GM18502 (cell line): ENCODE data around the gene MARCHF3.
A peak's percentile ranks its signal among the peaks of the same experiment; 100 is the strongest.
"Not testable (repeated sequence)": the region's sequence is repeated elsewhere in the genome, so short reads cannot be mapped to it uniquely, and the experiment has no call there.

ENCODE experiments used
- ATAC-seq: cut with Tn5 transposase; IDR thresholded peaks from one replicate; pipeline ENCODE4 v1.9.1; 2021; ENCODE audit warnings: mild to moderate bottlenecking; ENCODE audit not compliant: unreplicated experiment, poor library complexity

Gene MARCHF3

DNA sequence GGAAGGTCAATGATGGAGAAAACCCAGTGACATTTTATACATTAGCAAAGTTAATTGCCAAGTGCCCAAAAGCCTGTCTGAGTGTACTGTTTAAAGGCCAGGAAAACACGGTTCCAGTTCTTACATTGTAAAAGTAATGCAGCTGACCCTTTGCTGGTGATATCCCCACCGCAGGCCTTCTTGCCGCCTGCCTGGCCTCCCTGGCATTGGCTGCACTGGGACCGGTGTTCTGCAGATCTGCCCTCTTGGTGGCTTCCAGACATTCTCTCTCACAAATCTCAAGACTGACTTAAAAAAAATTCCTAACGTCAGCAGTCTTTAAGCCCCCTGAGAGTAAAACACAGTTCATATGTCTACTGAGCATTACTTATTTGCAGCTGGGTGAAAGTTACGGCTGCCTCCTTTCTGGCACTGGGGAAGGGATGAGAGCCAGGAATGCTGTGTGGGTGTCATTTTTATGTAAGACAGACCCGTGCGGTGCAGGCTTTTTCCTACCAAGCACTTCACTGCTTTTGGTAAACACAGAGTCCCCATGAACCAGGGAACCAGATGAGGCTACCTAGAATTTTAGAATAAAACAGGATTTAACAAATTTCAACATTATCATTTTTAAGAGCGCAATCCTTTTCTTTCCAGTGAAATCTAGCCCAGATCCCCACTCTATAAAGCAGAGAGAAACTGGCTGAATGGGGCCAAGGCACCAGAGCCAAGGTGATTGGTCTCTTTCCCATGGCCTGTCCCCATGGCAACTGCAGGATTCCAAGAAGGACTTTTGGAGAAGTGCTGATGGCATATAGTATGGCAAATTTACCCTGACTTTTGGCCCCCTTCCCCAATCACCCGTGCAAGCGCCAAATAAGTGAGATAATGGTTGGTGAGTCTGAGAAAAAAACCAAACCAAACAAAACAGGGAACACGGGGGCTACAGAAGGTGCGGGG is 172.6 kb downstream of the MARCHF3 start:
- no peak for ATAC-seq

DNA sequence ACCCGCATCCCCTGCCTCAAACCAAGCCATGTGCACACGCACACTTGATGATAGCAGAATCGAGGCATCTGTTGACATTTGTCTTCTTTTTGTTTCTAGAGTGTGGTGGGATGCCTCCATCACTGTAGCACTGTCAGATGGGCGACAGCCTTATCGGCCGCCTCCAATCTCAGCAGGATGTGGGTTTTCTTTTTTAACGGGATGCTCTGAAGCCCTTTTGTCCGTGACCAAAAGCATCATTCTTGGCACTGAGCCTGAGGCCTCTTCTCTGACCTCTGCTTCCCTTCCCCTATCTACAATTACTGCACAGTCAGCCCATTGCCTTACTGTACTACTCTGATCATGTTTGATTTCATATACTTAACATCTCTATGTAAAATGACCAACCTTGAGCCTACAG is 175.1 kb downstream of the MARCHF3 start:
- no peak for ATAC-seq

DNA sequence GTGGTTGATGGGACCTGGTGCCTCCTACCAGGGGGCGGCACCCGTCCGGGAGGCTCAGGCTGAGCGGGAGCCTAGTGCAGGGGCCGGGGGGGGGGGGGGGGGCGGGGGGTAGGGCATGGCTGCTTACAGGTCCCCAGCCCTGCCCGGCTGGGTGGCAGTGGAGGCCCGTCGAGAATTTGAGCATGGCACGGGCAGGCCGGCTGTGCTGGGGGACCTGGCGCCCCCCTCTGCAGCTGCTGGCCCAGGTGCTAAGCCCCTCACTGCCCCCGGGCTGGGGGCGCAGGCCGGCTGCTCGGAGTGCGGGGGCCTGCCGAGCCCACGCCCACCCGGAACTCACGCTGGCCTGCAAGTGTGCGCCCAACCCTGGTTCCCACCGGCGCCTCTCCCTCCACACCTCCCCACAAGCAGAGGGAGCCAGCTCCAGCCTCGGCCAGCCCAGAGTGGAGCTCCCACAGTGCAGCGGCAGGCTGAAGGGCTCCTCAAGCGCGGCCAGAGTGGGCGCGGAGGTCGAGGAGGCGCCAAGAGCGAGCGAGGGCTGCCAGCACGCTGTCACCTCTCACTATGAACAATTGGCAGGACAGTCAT is 175.7 kb downstream of the MARCHF3 start:
- no peak for ATAC-seq

DNA sequence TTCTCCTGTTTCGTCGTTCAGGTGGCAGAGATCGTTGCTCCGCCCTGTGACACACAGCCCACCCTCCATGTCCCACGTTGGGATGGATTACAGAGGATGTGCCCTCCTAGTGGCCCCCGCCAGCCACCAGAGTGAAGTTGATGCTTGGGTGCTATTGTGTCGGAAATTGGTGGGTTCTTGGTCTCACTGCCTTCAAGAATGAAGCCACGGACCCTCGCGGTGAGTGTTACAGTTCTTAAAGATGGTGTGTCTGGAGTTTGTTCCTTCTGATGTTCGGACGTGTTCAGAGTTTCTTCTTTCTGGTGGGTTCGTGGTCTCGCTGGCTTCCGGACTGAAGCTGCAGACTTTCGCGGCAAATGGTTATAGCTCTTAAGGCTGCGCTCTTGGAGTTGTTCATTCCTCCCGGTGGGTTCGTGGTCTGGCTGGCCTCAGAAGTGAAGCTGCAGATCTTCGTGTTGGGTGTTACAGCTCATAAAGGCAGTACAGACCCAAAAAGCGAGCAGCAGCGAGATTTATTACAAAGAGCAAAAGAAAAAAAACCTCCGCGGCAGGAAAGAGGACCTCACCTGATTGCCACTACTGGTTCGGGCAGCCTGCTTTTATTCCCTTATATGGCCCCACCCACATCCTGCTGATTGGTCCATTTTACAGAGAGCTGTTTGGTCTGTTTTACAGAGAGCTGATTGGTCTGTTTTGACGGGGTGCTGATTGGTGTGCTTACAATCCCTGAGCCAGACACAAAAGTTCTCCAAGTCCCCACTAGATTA is 176.6 kb downstream of the MARCHF3 start:
- ATAC-seq, result not testable (repeated sequence)

DNA sequence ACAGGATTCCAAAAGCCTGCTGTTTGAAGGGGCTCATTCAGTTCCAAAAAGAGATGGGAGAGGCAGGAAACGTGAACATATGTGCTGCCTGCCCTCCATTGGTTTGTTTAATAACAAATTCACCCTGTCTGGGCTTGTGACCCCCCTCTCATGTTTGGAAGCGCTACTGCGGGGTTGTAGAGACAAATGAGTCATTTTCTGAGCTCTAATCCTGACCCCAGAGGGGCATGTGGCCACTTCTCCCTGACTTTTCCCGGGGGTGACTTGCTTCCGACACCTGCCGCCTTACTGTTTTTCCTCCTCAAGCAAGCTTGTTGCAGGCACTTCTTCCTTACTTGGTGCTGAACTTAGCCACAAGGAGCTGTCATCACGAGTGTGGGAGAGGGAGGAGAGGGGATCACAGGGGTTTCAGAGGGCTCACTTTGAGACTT is 177.5 kb downstream of the MARCHF3 start:
- no peak for ATAC-seq

DNA sequence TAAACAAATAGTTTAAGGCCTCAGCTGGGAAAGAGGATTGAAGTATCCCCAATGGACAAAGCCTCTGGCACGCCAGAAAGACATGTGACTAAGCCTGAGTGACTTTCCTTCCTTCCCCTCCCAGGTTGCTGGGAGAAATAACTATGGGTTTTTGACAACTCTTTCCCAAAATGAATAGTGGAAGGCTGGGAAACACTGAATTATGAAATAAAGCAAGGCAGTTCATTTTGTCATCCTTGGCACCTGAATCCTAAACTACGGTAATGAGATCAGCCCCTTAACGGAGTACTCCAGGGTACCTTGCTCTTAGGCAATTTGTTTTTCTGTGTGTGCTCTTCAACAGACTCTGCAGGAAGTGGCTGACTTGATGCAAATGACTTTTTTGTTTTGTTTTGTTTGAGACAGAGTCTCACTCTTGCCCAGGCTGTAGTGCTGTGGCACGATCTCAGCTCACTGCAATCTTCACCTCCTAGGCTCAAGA is 178.2 kb downstream of the MARCHF3 start:
- ATAC-seq, result peak; percentile 91

DNA sequence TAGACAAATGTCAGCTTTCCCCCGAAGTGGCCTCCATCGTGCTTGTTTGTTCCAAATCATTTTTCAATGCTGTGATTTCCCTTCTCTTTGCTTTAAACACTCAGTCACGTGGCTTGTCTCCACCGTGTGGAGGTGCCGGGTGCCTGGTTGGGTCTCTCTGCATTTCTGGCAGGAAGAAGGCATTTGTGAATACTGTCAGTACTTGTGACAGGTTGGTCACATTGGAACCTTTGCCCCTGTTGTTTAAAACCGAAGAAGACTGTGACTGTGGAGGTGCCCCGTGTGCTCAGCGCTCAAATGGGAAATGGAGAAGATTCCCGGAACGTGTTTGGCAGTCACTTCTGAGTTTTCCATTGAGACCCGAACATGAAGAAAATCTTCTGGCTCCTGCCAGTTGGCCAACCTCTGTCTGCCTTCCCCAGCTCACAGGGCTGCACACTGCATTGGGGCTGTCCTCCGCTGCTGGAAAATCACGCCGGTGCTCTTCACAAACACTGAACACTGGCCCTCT is 178.8 kb downstream of the MARCHF3 start:
- no peak for ATAC-seq

DNA sequence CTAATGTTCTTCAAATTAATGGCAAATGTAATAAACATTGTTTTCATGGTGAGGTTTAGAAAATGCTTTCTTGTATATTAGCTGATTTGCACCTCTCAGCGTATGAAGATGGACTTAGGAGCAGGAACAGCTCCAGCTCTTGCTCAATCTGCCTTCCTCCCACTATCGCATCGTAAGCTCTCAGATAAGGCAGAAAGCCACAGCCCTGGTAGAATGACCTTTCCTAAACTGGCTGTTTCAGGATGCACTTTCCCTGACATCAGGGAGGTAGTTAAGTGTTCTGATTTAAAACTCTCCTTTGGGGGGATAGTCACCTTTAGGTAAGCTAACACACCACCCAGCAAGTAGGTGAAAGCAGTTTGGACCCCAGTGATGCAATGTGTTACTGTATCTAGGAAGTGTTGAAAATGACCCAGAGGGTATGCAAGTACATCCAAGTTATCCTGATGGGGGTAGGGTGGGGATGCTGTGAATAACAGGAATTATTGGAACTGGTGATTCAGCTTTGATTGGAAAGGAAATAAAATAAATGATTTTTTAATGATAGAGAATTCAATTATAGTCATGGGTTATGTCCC is 181.2 kb downstream of the MARCHF3 start:
- no peak for ATAC-seq

DNA sequence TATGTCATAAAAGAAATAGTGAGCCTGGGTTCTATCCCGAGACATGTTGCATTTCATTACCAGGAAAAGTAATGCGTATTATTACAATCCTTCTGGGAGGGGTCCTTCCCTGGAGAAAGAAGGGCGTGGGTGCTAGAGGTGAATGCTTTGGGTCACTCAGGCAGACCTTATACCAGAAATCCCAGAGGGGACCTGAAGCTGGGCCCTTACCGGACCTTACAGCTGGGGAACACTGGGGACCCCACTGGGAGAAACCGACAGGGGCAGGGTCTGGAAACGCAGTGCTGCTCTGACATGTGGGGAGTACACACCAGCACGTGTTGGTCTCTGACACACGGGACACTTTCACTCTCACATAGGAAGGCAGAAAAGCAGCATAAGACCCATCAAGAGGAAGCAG is 182.1 kb downstream of the MARCHF3 start:
- no peak for ATAC-seq

DNA sequence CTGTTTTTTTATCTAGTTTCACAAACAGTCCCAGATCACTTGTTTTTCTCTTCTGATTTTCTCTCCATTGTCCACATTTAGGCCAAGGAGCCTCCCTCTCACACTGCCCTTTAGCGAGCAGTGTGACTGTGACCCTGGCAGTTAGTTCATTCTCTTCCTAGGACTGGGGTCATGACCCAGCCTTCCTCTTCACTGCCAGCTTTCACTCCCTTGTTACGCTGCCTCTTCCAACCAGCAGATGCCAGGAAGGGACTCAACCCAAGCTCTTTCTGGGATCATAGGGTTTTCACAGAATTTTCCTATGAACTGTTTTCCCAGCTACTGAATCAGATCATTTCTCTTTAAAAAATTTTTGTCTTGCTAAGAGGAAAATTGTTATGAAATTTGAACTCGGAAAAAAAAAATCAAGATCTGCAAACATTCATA is 182.5 kb downstream of the MARCHF3 start:
- ATAC-seq, result no peak

DNA sequence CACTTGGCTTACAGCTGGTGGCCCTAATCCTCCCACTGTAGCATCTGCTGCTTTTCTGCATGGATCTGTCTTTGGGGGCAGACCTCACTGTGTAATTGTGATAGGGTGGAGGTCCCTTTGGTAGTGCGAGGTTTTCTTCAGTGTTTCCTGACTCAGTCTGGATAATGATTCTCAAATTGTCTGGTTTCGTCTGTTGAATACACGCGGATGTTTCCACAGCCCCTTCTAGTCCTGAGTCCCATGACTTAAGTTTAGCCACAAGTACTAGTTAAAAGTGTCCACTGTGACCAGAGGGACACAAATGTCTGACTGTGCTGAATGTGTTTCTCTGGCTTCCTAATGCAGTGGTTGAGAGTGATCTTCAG is 182.9 kb downstream of the MARCHF3 start:
- ATAC-seq, result no peak

DNA sequence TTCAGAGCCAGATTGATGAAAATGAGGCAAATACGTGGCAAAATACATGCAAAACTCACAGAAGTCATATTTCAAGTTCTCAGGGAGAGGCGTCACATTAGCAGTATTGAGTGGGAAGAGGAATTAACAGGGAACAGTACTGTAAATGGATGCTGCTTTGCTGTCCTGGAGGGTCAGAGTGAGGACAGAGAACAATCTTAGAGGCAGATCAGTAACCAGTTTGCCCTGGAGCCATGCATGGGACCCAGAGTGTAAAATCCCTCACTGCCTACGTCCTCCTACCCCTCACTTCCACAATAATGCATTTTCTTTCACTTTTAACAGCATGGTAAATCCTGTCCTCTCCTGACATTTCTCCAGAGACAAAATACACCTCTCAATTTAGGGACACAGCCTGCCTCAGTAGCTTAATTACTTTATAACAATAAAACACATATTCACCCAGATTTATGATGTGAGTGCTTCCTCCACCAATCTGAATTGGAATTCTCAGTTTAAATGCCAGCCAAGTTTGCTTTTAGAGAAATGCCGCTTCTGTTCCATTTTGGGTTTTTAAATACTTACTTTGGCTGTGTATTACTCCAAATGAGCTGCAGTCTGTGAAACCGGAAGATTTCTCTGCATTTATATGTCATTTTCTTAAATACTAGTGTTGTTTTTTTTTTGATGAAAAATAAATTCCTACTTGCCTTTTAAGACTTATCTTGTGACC is 183.5 kb downstream of the MARCHF3 start:
- no peak for ATAC-seq

DNA sequence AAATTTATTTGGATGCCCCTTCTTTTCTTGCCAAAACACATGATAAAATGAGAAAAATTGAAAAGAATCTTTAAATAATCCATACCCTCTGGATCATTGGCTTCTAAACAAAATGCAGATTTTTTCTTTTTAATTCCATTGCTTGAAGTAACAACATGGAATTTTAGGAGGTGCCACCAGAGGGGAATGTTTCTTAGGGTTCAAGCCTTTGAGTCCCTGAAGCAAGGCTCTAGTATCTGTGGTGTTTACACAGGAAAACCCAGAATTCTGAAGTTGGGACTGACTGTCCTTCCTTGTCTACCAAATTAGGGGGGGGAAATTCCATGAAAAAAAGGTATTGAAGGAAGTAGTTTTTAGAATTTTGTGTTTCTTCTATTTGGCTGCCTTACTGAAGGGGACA is 184.0 kb downstream of the MARCHF3 start:
- no peak for ATAC-seq

DNA sequence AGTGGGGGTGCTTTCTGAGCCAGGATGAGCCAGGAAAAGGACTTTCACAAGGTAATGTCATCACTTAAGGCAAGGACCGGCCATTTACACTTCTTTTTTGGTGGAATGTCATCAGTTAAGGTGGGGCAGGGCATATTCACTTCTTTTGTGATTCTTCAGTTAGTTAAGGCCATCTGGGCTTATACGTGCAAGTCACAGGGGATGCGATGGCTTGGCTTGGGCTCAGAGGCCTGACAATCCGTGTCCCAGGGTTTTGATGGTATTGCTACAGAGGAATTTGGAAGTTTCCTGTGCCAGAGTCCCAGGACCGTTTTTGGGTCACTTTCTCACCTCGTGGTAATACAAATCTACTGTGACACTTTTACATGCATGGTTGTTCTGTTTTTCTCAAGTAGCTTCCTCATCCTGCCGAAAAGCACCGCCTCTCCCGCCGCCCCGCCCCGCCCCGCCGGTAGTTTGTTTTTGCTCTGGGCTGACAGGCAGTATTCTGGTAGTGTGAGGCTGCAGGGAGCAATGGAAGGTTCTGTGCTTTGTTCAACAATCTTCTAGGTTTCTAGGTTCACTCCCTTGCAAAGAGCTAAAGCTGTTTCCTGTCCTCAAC is 184.8 kb downstream of the MARCHF3 start:
- ATAC-seq, result peak; percentile 91

DNA sequence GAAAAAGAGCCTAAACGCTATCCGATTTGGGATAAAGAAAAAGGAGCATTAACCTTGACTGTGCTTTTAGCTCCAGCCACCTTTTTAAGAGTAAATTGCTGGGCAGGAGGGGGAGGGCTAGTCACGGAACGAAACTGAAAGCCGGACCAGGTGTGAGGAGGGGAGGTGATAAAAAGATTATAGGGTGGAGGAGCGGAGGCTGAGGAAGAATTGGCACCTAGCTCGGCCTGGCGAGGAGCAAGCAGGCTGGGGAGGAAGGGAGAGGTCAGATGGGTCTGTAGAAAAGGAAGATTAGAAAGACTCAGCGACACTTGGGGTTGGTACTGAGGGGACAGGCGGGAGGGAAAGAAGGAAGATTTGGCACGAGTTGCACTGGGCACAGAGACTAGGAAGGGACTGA is 187.0 kb downstream of the MARCHF3 start:
- not testable (repeated sequence) for ATAC-seq

DNA sequence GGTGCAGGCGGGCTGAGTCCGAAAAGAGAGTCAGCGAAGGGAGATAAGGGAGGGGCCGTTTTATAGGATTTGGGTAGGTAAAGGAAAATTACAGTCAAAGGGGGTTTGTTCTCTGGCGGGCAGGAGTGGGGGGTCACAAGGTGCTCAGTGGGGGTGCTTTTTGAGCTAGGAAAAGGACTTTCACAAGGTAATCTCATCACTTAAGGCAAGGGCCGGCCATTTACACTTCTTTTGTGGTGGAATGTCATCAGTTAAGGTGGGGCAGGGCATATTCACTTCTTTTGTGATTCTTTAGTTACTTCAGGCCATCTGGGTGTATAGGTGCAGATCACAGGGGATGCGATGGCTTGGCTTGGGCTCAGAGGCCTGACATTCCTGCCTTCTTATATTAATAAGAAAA is 191.0 kb downstream of the MARCHF3 start:
- not testable (repeated sequence) for ATAC-seq

DNA sequence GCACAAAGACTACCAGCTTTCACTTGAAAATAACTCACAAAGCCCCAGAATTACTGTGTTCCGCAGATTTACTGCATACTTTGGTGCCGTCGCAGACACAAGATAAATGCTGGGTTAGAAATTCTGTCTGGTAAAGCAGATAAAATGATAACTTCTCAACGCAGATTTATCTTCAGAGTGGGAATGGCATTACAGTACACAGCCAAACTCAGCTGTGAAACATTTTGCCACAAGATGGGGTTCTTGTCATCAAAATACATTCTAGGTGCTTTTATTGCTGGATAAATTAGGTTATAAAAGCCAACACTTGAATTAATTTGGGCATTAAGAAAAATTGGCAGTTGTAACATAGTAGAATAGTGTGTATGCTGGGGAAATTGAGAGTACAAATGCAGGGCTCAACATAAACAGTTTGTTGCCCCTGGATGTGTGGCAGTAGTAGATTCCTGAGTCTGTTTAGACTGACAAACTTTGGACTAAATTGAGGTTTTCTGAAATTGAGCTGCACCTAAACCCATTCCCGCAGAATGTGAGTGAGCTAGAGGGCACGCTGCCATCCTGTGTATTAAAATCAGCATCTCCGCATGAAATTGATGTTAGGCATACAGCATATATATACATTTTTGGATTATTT is 192.3 kb downstream of the MARCHF3 start:
- ATAC-seq, result no peak

DNA sequence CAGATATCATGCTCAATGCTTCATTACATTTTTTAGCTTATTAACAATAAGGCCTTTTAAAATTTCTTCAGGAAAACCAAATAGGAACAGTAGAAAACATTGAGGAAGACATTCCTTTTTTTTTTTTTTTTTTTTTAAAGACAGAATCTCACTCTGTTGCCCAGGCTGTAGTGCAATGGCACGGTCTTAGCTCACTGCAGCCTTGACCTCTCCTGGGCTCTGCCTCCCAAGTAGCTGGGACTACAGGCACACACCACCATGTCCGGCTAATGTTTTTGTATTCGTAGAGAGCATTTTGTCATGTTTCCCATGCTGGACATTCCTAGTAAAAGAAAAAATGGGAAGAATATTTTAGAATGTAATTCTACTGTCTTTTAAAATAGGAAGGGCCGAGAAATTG is 193.1 kb downstream of the MARCHF3 start:
- ATAC-seq, result no peak

DNA sequence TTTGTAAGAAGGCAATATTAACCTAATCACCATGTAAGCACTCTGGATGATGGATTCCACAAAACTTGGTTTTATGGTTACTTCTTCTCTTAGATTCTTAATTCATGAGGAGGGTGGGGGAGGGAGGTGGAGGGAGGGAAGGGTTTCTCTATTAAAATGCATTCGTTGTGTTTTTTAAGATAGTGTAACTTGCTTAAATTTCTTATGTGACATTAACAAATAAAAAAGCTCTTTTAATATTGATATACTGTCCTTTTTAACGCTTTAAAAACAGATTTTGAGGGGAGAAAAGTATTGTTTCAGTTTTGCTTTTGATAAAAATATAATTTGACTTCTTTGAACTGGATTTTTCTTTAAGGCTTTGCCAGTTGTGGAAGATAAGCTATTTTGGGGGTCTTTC is 193.6 kb downstream of the MARCHF3 start:
- no peak for ATAC-seq
